SK-N-SH (cell line): ENCODE measurements around the gene TMEM184C. TPM values are rescaled to one million over a fixed set of nuclear protein-coding genes. Genes with fewer than 3 reads are reported as not detected.
A peak's percentile ranks its signal among the peaks of the same experiment; 100 is the strongest.

ENCODE experiments used
- CTCF ChIA-PET: fragments of 300-600, 350-600 bp; formaldehyde crosslinking; extraction: SDS; loops from one replicate; lab custom pipeline; 2021; lab: Yijun Ruan, JAX
- POLR2A ChIA-PET: fragments of 350-600 bp; sonication (Branson Sonifier 250); formaldehyde crosslinking; extraction: SDS; loops from one replicate; lab custom pipeline; 2020; ENCODE audit warnings: antibody characterized with exemption, inconsistent platforms; lab: Yijun Ruan, JAX
- DNase-seq: peaks from one replicate; pipeline ENCODE4 v3.0.0; 2012
- H2AFZ ChIP-seq: fragments of 200-600 bp; sonication (generic); 2 replicates; pipeline ENCODE4 v1.8.1; 2016; ENCODE audit warnings: antibody characterized with exemption, mild to moderate bottlenecking, low read depth
- H3F3A ChIP-seq: fragments of 200-600 bp; sonication (generic); replicated peaks from 2 replicates; pipeline ENCODE3; 2016; ENCODE audit warnings: antibody characterized with exemption, mild to moderate bottlenecking; ENCODE audit not compliant: insufficient read depth
- H3K27ac ChIP-seq, 2 experiments: fragments of 200-500 bp in 1 of 2; fragments of 200-600 bp in 1 of 2; sonication (Bioruptor generic) in 1 of 2; sonication (generic), shearing (Covaris generic) in 1 of 2; 2 replicates each; pipeline versions ENCODE4 v1.5.1 to v1.6.1; 2014 to 2016; ENCODE audit warnings: low read depth in 2 of 2, inconsistent platforms in 1 of 2, low read length in 1 of 2, mild to moderate bottlenecking in 1 of 2, mixed read lengths in 1 of 2
- H3K27me3 ChIP-seq: fragments of 200-600 bp; sonication (generic), shearing (Covaris generic); 2 replicates; pipeline ENCODE4 v1.6.1; 2016; ENCODE audit warnings: mixed run types; ENCODE audit not compliant: insufficient read depth
- H3K36me3 ChIP-seq, 2 experiments: fragments of 200-500 bp in 1 of 2; fragments of 200-600 bp in 1 of 2; sonication (Bioruptor generic) in 1 of 2; sonication (generic) in 1 of 2; replicated peaks in 1 of 2; 2 replicates each; pipeline versions ENCODE3 to v1.5.1; 2014 to 2016; ENCODE audit warnings: low read length in 1 of 2, mild to moderate bottlenecking in 1 of 2; ENCODE audit not compliant: insufficient read depth in 2 of 2, control insufficient read depth in 1 of 2
- H3K4me1 ChIP-seq, 2 experiments: fragments of 200-500 bp in 1 of 2; fragments of 200-600 bp in 1 of 2; sonication (Bioruptor generic) in 1 of 2; sonication (generic), shearing (Covaris generic) in 1 of 2; 2 replicates each; pipeline versions ENCODE4 v1.5.1 to v1.6.1; 2014 to 2016; ENCODE audit warnings: low read depth in 1 of 2, low read length in 1 of 2, mixed run types in 1 of 2; ENCODE audit not compliant: insufficient read depth in 2 of 2, control insufficient read depth in 1 of 2
- H3K4me2 ChIP-seq: fragments of 200-600 bp; sonication (generic), shearing (Covaris generic); 2 replicates; pipeline ENCODE4 v1.6.1; 2017; ENCODE audit warnings: mixed run types
- H3K4me3 ChIP-seq, 2 experiments: fragments of 200-500 bp in 1 of 2; fragments of 200-600 bp in 1 of 2; sonication (Bioruptor generic) in 1 of 2; sonication (generic), shearing (Covaris generic) in 1 of 2; 2 replicates each; pipeline versions ENCODE4 v1.5.1 to v1.8.1; 2014 to 2016; ENCODE audit warnings: low read depth in 2 of 2, inconsistent platforms in 1 of 2, low read length in 1 of 2, mild to moderate bottlenecking in 1 of 2, mixed read lengths in 1 of 2, moderate library complexity in 1 of 2
- H3K79me2 ChIP-seq: fragments of 200-600 bp; sonication (generic); 2 replicates; pipeline ENCODE4 v1.8.1; 2017; ENCODE audit warnings: mild to moderate bottlenecking; ENCODE audit not compliant: insufficient read depth
- H3K9ac ChIP-seq: fragments of 200-600 bp; sonication (generic); 2 replicates; pipeline ENCODE4 v1.6.1; 2017; ENCODE audit warnings: mixed run types
- H3K9me2 ChIP-seq: fragments of 200-600 bp; sonication (generic); 2 replicates; pipeline ENCODE4 v1.6.1; 2017; ENCODE audit warnings: mixed run types
- H3K9me3 ChIP-seq: fragments of 200-600 bp; sonication (generic); 2 replicates; pipeline ENCODE4 v1.6.1; 2017; ENCODE audit warnings: mixed run types, mild to moderate bottlenecking, moderate library complexity
- H4K20me1 ChIP-seq: fragments of 200-600 bp; sonication (generic); 2 replicates; pipeline ENCODE4 v1.6.1; 2017; ENCODE audit warnings: mild to moderate bottlenecking, mixed run types; ENCODE audit not compliant: insufficient read depth
- CTCF ChIP-seq: fragments of 200-600 bp; sonication (generic); IDR thresholded peaks from 2 replicates; pipeline ENCODE4 v1.6.1; 2017; ENCODE audit warnings: antibody characterized with exemption, mild to moderate bottlenecking, moderate library complexity
- ELF1 ChIP-seq: IDR thresholded peaks from 2 replicates; pipeline ENCODE4 v1.4.0; 2012
- EP300 ChIP-seq, 2 experiments: IDR thresholded peaks; 2 replicates each; pipeline versions ENCODE4 v1.4.0 to v1.6.1; 2012; ENCODE audit warnings: borderline replicate concordance in 1 of 2, low read depth in 1 of 2, low read length in 1 of 2
- EZH2phosphoT487 ChIP-seq: fragments of 200-600 bp; sonication (generic); IDR thresholded peaks from 2 replicates; pipeline ENCODE4 v1.6.1; 2017; ENCODE audit warnings: low read depth, mixed run types, mild to moderate bottlenecking, antibody characterized with exemption, moderate library complexity, borderline replicate concordance
- FOXJ3 ChIP-seq: sonication (generic); formaldehyde crosslinking; IDR thresholded peaks from 2 replicates; pipeline ENCODE4 v1.5.1; 2020; ENCODE audit warnings: mild to moderate bottlenecking, missing genetic modification reagents
- FOXM1 ChIP-seq: IDR thresholded peaks from 2 replicates; pipeline ENCODE4 v1.4.0; 2012; ENCODE audit warnings: low read depth, mild to moderate bottlenecking
- JUND ChIP-seq: IDR thresholded peaks from 2 replicates; pipeline ENCODE4 v1.4.0; 2012
- MEF2A ChIP-seq: IDR thresholded peaks from 2 replicates; pipeline ENCODE4 v1.4.0; 2012; ENCODE audit warnings: low read depth, borderline replicate concordance
- MXI1 ChIP-seq: IDR thresholded peaks from 2 replicates; pipeline ENCODE4 v1.6.1; 2012; ENCODE audit warnings: mild to moderate bottlenecking, low read depth, low read length, improper control_type of control experiment
- NFIC ChIP-seq: IDR thresholded peaks from 2 replicates; pipeline ENCODE4 v1.4.0; 2012; ENCODE audit warnings: borderline replicate concordance
- NRF1 ChIP-seq: IDR thresholded peaks from 2 replicates; pipeline ENCODE4 v1.6.1; 2012; ENCODE audit warnings: low read depth, mild to moderate bottlenecking, low read length
- POLR2AphosphoS5 ChIP-seq: IDR thresholded peaks from 2 replicates; pipeline ENCODE4 v1.6.1; 2012; ENCODE audit warnings: low read depth, low read length
- RCOR1 ChIP-seq: fragments of 150-350 bp; IDR thresholded peaks from 2 replicates; pipeline ENCODE4 v1.6.1; 2017; ENCODE audit warnings: antibody characterized with exemption, low read length
- REST ChIP-seq: IDR thresholded peaks from 2 replicates; pipeline ENCODE4 v1.6.1; 2012; ENCODE audit warnings: mild to moderate bottlenecking, low read depth, low read length, moderate library complexity
- RFX5 ChIP-seq: IDR thresholded peaks from 2 replicates; pipeline ENCODE4 v1.6.1; 2012; ENCODE audit warnings: mild to moderate bottlenecking, improper control_type of control experiment, low read length
- SIN3A ChIP-seq: IDR thresholded peaks from 2 replicates; pipeline ENCODE4 v1.6.1; 2012; ENCODE audit warnings: low read depth, mild to moderate bottlenecking, low read length, moderate library complexity, borderline replicate concordance
- TCF12 ChIP-seq: IDR thresholded peaks from 2 replicates; pipeline ENCODE4 v1.4.0; 2012
- YY1 ChIP-seq: IDR thresholded peaks from 2 replicates; pipeline ENCODE4 v1.4.0; 2012; ENCODE audit warnings: low read depth, mild to moderate bottlenecking
- ZBTB33 ChIP-seq: IDR thresholded peaks from 2 replicates; pipeline ENCODE4 v1.4.0; 2012; ENCODE audit warnings: low read depth, borderline replicate concordance
- WGBS: methylation state at CpG from one replicate; pipeline ENCODE4 v1.1.6; 2017; ENCODE audit warnings: low lambda C conversion rate; 5-methylcytosine and 5-hydroxymethylcytosine counted together
- polyA plus RNA-seq, 3 experiments: library from polyadenylated mRNA; depleted of rRNA; stranded (reverse); fragments of >200 nt; gene quantifications; 2 replicates each; pipeline ENCODE4 v1.2.3, GENCODE V29; 2012
- TF ChIP-seq, protein P1 (sequence below): fragments of 150-350 bp; IDR thresholded peaks from 2 replicates; pipeline ENCODE4 v1.6.1; 2017; ENCODE audit warnings: antibody characterized with exemption, low read length, low read depth, borderline replicate concordance
- TF ChIP-seq, protein P2 (sequence below): IDR thresholded peaks from 2 replicates; pipeline ENCODE4 v1.4.0; 2012; ENCODE audit warnings: low read depth, borderline replicate concordance
- TF ChIP-seq, protein P3 (sequence below): fragments of 150-350 bp; IDR thresholded peaks from 2 replicates; pipeline ENCODE4 v1.6.1; 2016; ENCODE audit warnings: mild to moderate bottlenecking, low read depth, low read length
- TF ChIP-seq, protein P4 (sequence below): IDR thresholded peaks from 2 replicates; pipeline ENCODE4 v1.4.0; 2012; ENCODE audit warnings: low read depth

TMEM184C gene
- polyA plus RNA-seq, 1 of the 3 experiments (the other 2 are of a cell fraction) = 17.5 TPM

DNA sequence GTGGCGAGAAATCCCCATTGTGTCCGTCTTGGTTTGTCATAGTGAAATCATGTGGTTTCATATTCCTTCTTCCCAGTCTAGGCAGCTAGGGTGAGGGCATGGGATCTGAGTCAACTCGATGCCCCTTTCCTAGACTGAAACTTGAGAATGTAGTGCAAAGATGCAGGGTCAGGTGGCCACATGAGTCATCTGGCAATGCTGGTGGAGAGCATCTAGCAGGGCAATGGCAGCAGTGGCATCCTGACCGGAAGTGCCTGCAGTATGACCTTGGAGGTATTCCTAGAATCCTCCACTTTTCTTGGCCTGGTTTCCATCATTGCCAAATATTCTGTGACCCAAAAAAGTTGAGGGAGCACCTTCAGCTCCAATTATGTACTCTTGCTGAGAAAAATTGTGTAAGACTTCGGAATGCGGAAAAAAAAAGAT is 39.1 kb upstream of the TMEM184C start:
- peak; percentile 11 for DNase-seq
- peak overlapping the region; percentile 61; the same call in 1 of the 2 replicates for H2AFZ ChIP-seq
- 0 out of 2 replicates have a peak overlapping the region, but pooled peaks have one; percentile 20 for H3K4me2 ChIP-seq
- ChIA-PET POLR2A (no interaction called here), CTCF (interaction anchor here (1.3 kb wide), 1 partner anchor 12 kb away, joined by 6 read pairs; no protein-coding TSS in a partner anchor)
- H3K9me3 ChIP-seq = no peaks in the 10 kb centered on the region
- H3K27ac ChIP-seq = peak overlapping the region in 1 of 2 experiments; percentile 85; a peak in 2 of 4 replicates
- 42% methylated on average over 6 of the region's 6 CpGs for WGBS
- no peaks in the 10 kb centered on the region for H4K20me1 ChIP-seq
- H3K27me3 ChIP-seq = no peaks in the 10 kb centered on the region
- H3F3A ChIP-seq = peaks cover 12% of the 10 kb centered on the region
- H3K4me3 ChIP-seq = no peak overlapping the region
- no peaks in the 10 kb centered on the region for H3K9me2 ChIP-seq
- H3K79me2 ChIP-seq = no peaks in the 10 kb centered on the region
- H3K9ac ChIP-seq = peak overlapping the region; percentile 30; the same call in 1 of the 2 replicates
- no peaks in the 10 kb centered on the region for H3K36me3 ChIP-seq
- 0 out of 4 replicates have a peak, but pooled peaks cover 0 to 7% of the 10 kb centered on the region in 2 experiments for H3K4me1 ChIP-seq
- no peak for TF ChIP-seq FOXM1
- TF ChIP-seq, protein P1, sequence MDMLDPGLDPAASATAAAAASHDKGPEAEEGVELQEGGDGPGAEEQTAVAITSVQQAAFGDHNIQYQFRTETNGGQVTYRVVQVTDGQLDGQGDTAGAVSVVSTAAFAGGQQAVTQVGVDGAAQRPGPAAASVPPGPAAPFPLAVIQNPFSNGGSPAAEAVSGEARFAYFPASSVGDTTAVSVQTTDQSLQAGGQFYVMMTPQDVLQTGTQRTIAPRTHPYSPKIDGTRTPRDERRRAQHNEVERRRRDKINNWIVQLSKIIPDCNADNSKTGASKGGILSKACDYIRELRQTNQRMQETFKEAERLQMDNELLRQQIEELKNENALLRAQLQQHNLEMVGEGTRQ = no peak
- no peak for TF ChIP-seq NRF1
- TF ChIP-seq RFX5 = no peak
- peak; percentile 56; the same call in 1 of the 2 replicates for TF ChIP-seq YY1
- TF ChIP-seq CTCF = no peak
- TF ChIP-seq JUND = peak; percentile 91
- TF ChIP-seq REST = 0 out of 2 replicates have a peak, but pooled peaks have one; percentile 44
- TF ChIP-seq, protein P2, sequence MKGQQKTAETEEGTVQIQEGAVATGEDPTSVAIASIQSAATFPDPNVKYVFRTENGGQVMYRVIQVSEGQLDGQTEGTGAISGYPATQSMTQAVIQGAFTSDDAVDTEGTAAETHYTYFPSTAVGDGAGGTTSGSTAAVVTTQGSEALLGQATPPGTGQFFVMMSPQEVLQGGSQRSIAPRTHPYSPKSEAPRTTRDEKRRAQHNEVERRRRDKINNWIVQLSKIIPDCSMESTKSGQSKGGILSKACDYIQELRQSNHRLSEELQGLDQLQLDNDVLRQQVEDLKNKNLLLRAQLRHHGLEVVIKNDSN = peak; percentile 91
- TF ChIP-seq ZBTB33 = peak; percentile 48; the same call in 1 of the 2 replicates
- TF ChIP-seq, protein P3, sequence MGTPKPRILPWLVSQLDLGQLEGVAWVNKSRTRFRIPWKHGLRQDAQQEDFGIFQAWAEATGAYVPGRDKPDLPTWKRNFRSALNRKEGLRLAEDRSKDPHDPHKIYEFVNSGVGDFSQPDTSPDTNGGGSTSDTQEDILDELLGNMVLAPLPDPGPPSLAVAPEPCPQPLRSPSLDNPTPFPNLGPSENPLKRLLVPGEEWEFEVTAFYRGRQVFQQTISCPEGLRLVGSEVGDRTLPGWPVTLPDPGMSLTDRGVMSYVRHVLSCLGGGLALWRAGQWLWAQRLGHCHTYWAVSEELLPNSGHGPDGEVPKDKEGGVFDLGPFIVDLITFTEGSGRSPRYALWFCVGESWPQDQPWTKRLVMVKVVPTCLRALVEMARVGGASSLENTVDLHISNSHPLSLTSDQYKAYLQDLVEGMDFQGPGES = no peak
- TF ChIP-seq MXI1 = no peak
- TF ChIP-seq SIN3A = no peak
- TF ChIP-seq TCF12 = peak; percentile 91
- no peak for TF ChIP-seq EZH2phosphoT487
- peak; percentile 71; the same call in 1 of the 2 replicates for TF ChIP-seq ELF1
- peak; percentile 84 for TF ChIP-seq NFIC
- TF ChIP-seq, protein P4, sequence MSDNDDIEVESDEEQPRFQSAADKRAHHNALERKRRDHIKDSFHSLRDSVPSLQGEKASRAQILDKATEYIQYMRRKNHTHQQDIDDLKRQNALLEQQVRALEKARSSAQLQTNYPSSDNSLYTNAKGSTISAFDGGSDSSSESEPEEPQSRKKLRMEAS = peak; percentile 73
- peak; percentile 59; the same call in 1 of the 2 replicates for TF ChIP-seq MEF2A
- peak in 1 of 2 experiments; percentile 81; a peak in 1 of 4 replicates for TF ChIP-seq EP300 (IDR thresholded peaks at IDR 0.05; ENCODE audit: borderline replicate concordance in 1 of 2, low read depth in 1 of 2, low read length in 1 of 2)
- no peak for TF ChIP-seq FOXJ3 (CRISPR knock-in tag)
- TF ChIP-seq RCOR1 = no peak
- peak; percentile 59; the same call in 1 of the 2 replicates for TF ChIP-seq POLR2AphosphoS5
